Measurements from ENCODE around the gene MYO18A.

- no peak for TF ChIP-seq CTCF (IDR thresholded peaks at IDR 0.05)
- no peak for TF ChIP-seq POLR2A (IDR thresholded peaks at IDR 0.05)
Observed at GRCh38 chr17:29066047-29066446, 114.2 kb downstream of the MYO18A start.
